ENCODE results near the gene FCN3. TPM values are rescaled to one million over a fixed set of nuclear protein-coding genes. Genes with fewer than 3 reads are reported as not detected.
A peak's percentile ranks its signal among the peaks of the same experiment; 100 is the strongest.
"Not testable (repeated sequence)": the region's sequence is repeated elsewhere in the genome, so short reads cannot be mapped to it uniquely, and the experiment has no call there.

FCN3 gene
- total RNA-seq, 1 experiment from 2014 or later, result 0.22 TPM

DNA sequence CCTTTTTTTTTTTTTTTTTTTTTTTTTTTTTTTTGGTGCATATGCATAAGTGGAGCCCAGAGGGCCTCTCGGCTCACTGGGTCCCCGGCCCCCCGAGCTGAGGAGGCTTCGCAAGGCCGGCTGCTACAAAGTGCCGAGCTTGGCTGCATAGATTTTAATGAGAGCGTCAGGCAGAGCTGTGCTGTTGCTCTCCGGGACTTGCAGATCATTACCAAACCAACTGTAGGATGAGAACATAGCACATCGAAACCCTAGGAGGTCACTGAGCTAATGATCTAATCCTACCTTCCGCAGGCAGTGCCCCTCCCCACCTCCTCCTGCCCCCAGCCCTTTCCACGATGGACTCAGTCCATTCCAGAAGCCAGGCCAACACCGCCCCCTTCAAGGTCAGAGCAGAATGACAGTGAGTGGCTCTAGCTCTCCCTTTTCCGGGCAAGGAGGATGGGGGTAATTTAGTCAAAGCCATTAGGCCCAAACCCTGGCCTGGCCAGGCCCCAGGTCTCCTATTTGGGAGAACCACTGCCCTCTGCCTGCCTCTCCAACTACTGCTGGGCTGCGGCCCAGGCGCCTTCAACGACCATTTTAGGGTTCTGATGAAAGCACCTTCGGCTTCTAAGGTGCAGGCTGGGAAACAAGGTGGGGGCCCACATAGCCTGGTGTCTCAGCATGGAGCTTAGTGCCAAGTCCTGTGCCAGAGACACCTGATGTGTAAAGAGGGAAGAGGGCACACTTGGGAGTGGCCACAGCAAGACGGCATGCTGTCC, 31.2 kb upstream of the FCN3 start:
- peaks cover 34 to 51% of the 10 kb centered on the region in 2 experiments for H3K4me1 Mint-ChIP-seq

More for the DNA sequence above, 31.2 kb upstream of the FCN3 start:
- H3K4me2 ChIP-seq (ENCODE audit: insufficient read depth, insufficient read length, low read length); H3K27me3 ChIP-seq (ENCODE audit: insufficient read depth, low read length); H2AFZ ChIP-seq (ENCODE audit: low read length); H3K79me2 ChIP-seq (ENCODE audit: insufficient read depth, low read length); H3K9me3 Mint-ChIP-seq; H3T11ph ChIP-seq (ENCODE audit: low read length); H3K4me1 ChIP-seq (ENCODE audit: insufficient read depth, low read length); H3K27ac ChIP-seq (ENCODE audit: insufficient read length, low read depth, low read length); H3K23me2 ChIP-seq (ENCODE audit: insufficient read length, low read depth, low read length, poor library complexity, severe bottlenecking); H2AK5ac ChIP-seq (ENCODE audit: insufficient read length, low read length); H2BK20ac ChIP-seq (ENCODE audit: low read depth, low read length, poor library complexity, severe bottlenecking); H2BK12ac ChIP-seq (ENCODE audit: insufficient read length, low read depth, low read length); H3K18ac ChIP-seq (ENCODE audit: insufficient read length, low read depth, low read length); H2BK5ac ChIP-seq (ENCODE audit: insufficient read length, low read length); H4K91ac ChIP-seq (ENCODE audit: insufficient read length, low read depth, low read length); H3K9me3 ChIP-seq (ENCODE audit: control insufficient read depth, low read depth, low read length); H3K27me3 Mint-ChIP-seq (ENCODE audit: low read depth); H3K23ac ChIP-seq (ENCODE audit: insufficient read length, low read depth, low read length); H3K4ac ChIP-seq (ENCODE audit: low read depth, low read length); H3K14ac ChIP-seq (ENCODE audit: insufficient read depth, low read length); H3K79me1 ChIP-seq (ENCODE audit: insufficient read depth, low read depth, low read length, poor library complexity, severe bottlenecking); H2BK15ac ChIP-seq (ENCODE audit: low read depth, low read length); H3K9ac ChIP-seq (ENCODE audit: extremely low read depth, insufficient read length, low read length); H4K8ac ChIP-seq (replicated peaks; ENCODE audit: insufficient read length, low read depth, low read length); H2BK120ac ChIP-seq (ENCODE audit: low read depth, low read length, poor library complexity, severe bottlenecking); H3K56ac ChIP-seq (ENCODE audit: insufficient read length, low read depth, low read length); H4K20me1 ChIP-seq (ENCODE audit: control insufficient read depth, insufficient read depth, insufficient read length); H4K5ac ChIP-seq (ENCODE audit: insufficient read length, low read depth, low read length): not testable (repeated sequence)
- peak overlapping the region in 1 of 2 experiments; percentile 21; a peak in 1 of 5 replicates for H3K4me3 Mint-ChIP-seq
- peaks cover 9 to 30% (median 30%) of the 10 kb centered on the region in 3 experiments; a peak in 6 of 7 replicates for H3K36me3 Mint-ChIP-seq (ENCODE audit: insufficient read depth in 1 of 3, low read depth in 3 of 3)
- no CpG with 5 or more reads among the region's 18 CpGs for WGBS (ENCODE audit: extremely low coverage, insufficient read length, low lambda C conversion rate)
- TF ChIP-seq, protein P1, sequence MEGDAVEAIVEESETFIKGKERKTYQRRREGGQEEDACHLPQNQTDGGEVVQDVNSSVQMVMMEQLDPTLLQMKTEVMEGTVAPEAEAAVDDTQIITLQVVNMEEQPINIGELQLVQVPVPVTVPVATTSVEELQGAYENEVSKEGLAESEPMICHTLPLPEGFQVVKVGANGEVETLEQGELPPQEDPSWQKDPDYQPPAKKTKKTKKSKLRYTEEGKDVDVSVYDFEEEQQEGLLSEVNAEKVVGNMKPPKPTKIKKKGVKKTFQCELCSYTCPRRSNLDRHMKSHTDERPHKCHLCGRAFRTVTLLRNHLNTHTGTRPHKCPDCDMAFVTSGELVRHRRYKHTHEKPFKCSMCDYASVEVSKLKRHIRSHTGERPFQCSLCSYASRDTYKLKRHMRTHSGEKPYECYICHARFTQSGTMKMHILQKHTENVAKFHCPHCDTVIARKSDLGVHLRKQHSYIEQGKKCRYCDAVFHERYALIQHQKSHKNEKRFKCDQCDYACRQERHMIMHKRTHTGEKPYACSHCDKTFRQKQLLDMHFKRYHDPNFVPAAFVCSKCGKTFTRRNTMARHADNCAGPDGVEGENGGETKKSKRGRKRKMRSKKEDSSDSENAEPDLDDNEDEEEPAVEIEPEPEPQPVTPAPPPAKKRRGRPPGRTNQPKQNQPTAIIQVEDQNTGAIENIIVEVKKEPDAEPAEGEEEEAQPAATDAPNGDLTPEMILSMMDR (conservative IDR thresholded peaks at IDR 0.05), result peak; percentile 57
- peak overlapping the region; percentile 92 to 98 (median 93); a peak in 6 of 7 replicates for H3K27ac Mint-ChIP-seq
- peak; percentile 79 for DNase-seq

Measured in H9 (cell line).